ENCODE results near the gene NSUN3.

- TF ChIP-seq POLR2A (IDR thresholded peaks at IDR 0.05; ENCODE audit: low read depth): no peak
- no peak for TF ChIP-seq CTCF (IDR thresholded peaks at IDR 0.05)
These were observed 55.5 kb downstream of the NSUN3 start for GRCh38 chr3:94118390-94118789.
